ENCODE results near the gene CD164. TPM values are rescaled to one million over a fixed set of nuclear protein-coding genes. Genes with fewer than 3 reads are reported as not detected.

The CD164 gene
- total RNA-seq, 4 donors from 2014 or later, result 64.0 to 314 (median 182) TPM

DNA sequence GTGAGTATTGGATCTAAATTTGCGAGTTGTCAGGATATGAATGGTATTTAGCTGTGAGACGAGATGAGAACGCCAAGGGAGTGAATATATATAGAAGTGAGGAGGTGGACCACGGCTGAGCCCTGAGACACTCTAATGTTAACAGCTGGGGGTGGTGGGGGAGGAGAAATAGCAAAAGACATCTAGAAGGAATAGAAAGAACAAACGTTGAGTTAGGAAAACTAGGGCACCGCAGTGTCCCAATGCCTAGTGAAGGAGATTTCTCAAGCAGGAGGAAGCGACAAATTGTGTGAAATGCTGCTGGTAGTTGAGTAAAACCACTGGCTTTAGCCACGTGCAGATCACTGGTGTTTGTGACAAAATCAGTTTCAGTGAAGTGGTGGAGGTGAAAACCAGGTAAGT, 56.9 kb downstream of the CD164 start:
- no peak overlapping the region for H3K4me3 ChIP-seq
- H3K36me3 ChIP-seq, result no peaks in the 10 kb centered on the region
- no peak for TF ChIP-seq CTCF (IDR thresholded peaks at IDR 0.05)
- TF ChIP-seq POLR2A (IDR thresholded peaks at IDR 0.05), result no peak
- intact Hi-C loops (cut with DNase I; ENCODE audit: low total_unique reads), result no loop called here
- H3K27me3 ChIP-seq, result no peaks in the 10 kb centered on the region
- no peaks in the 10 kb centered on the region for H3K9me3 ChIP-seq
- no peak for DNase-seq
- H3K4me1 ChIP-seq, result no peaks in the 10 kb centered on the region
- H3K27ac ChIP-seq, result no peak overlapping the region

- H3K36me3 ChIP-seq, result no peaks in the 10 kb centered on the region
- no peak for TF ChIP-seq CTCF (IDR thresholded peaks at IDR 0.05)
- no peak for TF ChIP-seq POLR2A (IDR thresholded peaks at IDR 0.05)
- H3K27me3 ChIP-seq, result no peaks in the 10 kb centered on the region
- no peaks in the 10 kb centered on the region for H3K9me3 ChIP-seq
- no peak overlapping the region for H3K4me3 ChIP-seq
- intact Hi-C loops (cut with DNase I; ENCODE audit: low total_unique reads), result no loop called here
- no peak for DNase-seq
- H3K27ac ChIP-seq, result no peak overlapping the region
- H3K4me1 ChIP-seq, result no peaks in the 10 kb centered on the region
Measured at GRCh38 chr6:109323241-109323640, 59.0 kb downstream of the CD164 start.

DNA sequence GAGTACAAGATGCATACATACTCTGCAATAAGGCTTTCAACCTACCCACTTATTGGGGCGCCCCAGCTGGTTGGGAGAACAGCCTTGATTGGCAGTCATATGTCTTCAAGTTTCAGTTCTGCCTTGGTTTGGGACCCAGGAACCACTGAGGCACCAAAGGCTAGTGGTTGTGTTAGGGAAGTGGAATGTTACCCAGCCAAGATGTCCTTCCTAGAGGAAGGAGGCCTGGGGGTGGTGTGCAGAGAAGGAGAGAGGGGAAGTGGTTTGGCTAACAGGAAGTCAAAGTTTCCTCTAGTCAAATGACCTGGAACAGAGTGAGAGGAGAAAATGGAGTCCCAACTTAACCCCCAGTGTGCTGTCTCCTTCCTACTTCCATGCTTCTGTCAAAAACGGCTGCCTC, 59.4 kb downstream of the CD164 start:
- Histone ChIP-seq H3K36me3 (no peaks in the 10 kb centered on the region), H3K4me3 (no peak overlapping the region), H3K9me3 (no peaks in the 10 kb centered on the region), H3K27me3 (no peaks in the 10 kb centered on the region), H3K27ac (no peak overlapping the region), H3K4me1 (no peaks in the 10 kb centered on the region)
- DNase-seq, result no peak
- intact Hi-C loops (cut with DNase I; ENCODE audit: low total_unique reads), result no loop called here
- TF ChIP-seq CTCF (IDR thresholded peaks at IDR 0.05), result no peak
- TF ChIP-seq POLR2A (IDR thresholded peaks at IDR 0.05), result no peak

- no peak for TF ChIP-seq CTCF (IDR thresholded peaks at IDR 0.05)
- TF ChIP-seq POLR2A (IDR thresholded peaks at IDR 0.05), result no peak
- H3K27ac ChIP-seq, result no peak overlapping the region
- no peaks in the 10 kb centered on the region for H3K27me3 ChIP-seq
- intact Hi-C loops (cut with DNase I; ENCODE audit: low total_unique reads), result no loop called here
- no peak overlapping the region for H3K4me3 ChIP-seq
- no peak for DNase-seq
- H3K9me3 ChIP-seq, result no peaks in the 10 kb centered on the region
- no peaks in the 10 kb centered on the region for H3K4me1 ChIP-seq
- H3K36me3 ChIP-seq, result no peaks in the 10 kb centered on the region
Measured at GRCh38 chr6:109321752-109322151, 60.5 kb downstream of the CD164 start.

DNA sequence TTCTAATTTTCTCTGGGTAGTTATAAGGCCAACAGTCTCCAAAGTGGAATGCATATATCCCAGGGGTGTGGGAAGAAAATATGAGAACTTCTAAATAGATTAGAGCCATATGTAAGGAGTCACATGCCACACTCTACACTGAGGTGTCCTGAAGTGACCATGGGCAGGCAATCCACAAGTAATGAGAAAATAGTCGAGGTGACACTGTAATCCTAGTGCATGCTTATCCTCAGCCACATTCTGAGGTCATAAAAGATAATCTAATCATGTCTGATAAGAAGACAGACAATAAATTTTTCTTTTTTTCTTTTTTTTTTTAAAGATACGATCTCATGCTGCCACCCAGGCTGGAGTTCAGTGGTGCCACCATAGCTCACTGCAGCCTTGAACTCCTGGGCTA, 62.2 kb downstream of the CD164 start:
- no peaks in the 10 kb centered on the region for H3K4me1 ChIP-seq
- no peaks in the 10 kb centered on the region for H3K27me3 ChIP-seq
- H3K9me3 ChIP-seq, result no peaks in the 10 kb centered on the region
- TF ChIP-seq CTCF (IDR thresholded peaks at IDR 0.05), result no peak
- no peak for TF ChIP-seq POLR2A (IDR thresholded peaks at IDR 0.05)
- no peak overlapping the region for H3K4me3 ChIP-seq
- no peak overlapping the region for H3K27ac ChIP-seq
- no peaks in the 10 kb centered on the region for H3K36me3 ChIP-seq
- intact Hi-C loops (cut with DNase I; ENCODE audit: low total_unique reads), result no loop called here
- DNase-seq, result no peak
